Tibial nerve (tissue), 4 donors: ENCODE measurements around the gene AFAP1. TPM values are rescaled to one million over a fixed set of nuclear protein-coding genes. Genes with fewer than 3 reads are reported as not detected.

Experiments
- DNase-seq, 2 donors: peaks; one replicate each; pipeline ENCODE4 v3.0.0-alpha.2; 2019; ENCODE audit warnings: low spot score in 2 of 2
- H3K27ac ChIP-seq, 4 donors: fragments of 200-600 bp; sonication (generic) in 3 of 4; one replicate each; pipeline ENCODE4 v1.5.1; 2017 to 2019; ENCODE audit warnings: mild to moderate bottlenecking in 1 of 4
- H3K27me3 ChIP-seq, 2 donors: fragments of 200-600 bp; sonication (generic) in 1 of 2; one replicate each; pipeline versions ENCODE4 v1.5.1 to v1.6.0; 2017 to 2019
- H3K36me3 ChIP-seq, 3 donors: fragments of 200-600 bp; sonication (generic); one replicate each; pipeline ENCODE4 v1.5.1; 2018 to 2019
- H3K4me1 ChIP-seq, 4 donors: fragments of 200-600 bp; sonication (generic) in 3 of 4; one replicate each; pipeline ENCODE4 v1.5.1; 2017 to 2019
- H3K4me3 ChIP-seq, 4 donors: fragments of 200-600 bp; sonication (generic) in 3 of 4; one replicate each; pipeline ENCODE4 v1.5.1; 2017 to 2019; ENCODE audit warnings: mild to moderate bottlenecking in 1 of 4, moderate library complexity in 1 of 4
- H3K9me3 ChIP-seq, 4 donors: fragments of 200-600 bp; sonication (generic) in 3 of 4; one replicate each; pipeline ENCODE4 v1.5.1; 2017 to 2019
- CTCF ChIP-seq, 5 experiments: fragments of 200-600 bp in 3 of 5; fragments of 450-650 bp in 2 of 5; sonication (generic) in 3 of 5; IDR thresholded peaks; one replicate each; pipeline ENCODE4 v1.5.1; 2016 to 2019; ENCODE audit warnings: antibody characterized with exemption in 5 of 5, mild to moderate bottlenecking in 3 of 5, moderate library complexity in 2 of 5
- EP300 ChIP-seq, 2 donors: sonication (generic); formaldehyde crosslinking; IDR thresholded peaks; one replicate each; pipeline ENCODE4 v1.6.1; 2017; ENCODE audit warnings: antibody characterized with exemption in 2 of 2, mild to moderate bottlenecking in 1 of 2
- POLR2A ChIP-seq, 2 donors: fragments of 450-650 bp; IDR thresholded peaks; one replicate each; pipeline ENCODE4 v1.6.1; 2017; ENCODE audit warnings: antibody characterized with exemption in 2 of 2, mild to moderate bottlenecking in 2 of 2, moderate library complexity in 2 of 2
- WGBS, 2 donors: methylation state at CpG; one replicate each; pipeline ENCODE4 v1.1.5; 2018; 5-methylcytosine and 5-hydroxymethylcytosine counted together
- total RNA-seq, 4 donors: library from RNA; depleted of rRNA; stranded (reverse); fragments of >200 nt; gene quantifications; one replicate each; pipeline ENCODE4 v1.1.0, GENCODE V29; 2016

Gene AFAP1
- total RNA-seq, 4 donors from 2014 or later: 23.2 to 34.9 (median 32.1) TPM

- DNase-seq: no peak
- Histone ChIP-seq H3K4me3 (no peak overlapping the region), H3K36me3 (peaks cover 0 to 35% (median 0%) of the 10 kb centered on the region in 3 donors), H3K27me3 (no peaks in the 10 kb centered on the region), H3K9me3 (no peaks in the 10 kb centered on the region), H3K27ac (peak overlapping the region in 1 of 4 donors; percentile 18), H3K4me1 (peaks cover 0 to 32% (median 10%) of the 10 kb centered on the region in 4 donors)
- no peak for TF ChIP-seq POLR2A (IDR thresholded peaks at IDR 0.05)
- no peak for TF ChIP-seq EP300 (IDR thresholded peaks at IDR 0.05)
- TF ChIP-seq CTCF (IDR thresholded peaks at IDR 0.05): no peak
- 83 to 86% methylated on average over 11 of the region's 11 CpGs for WGBS, 2 donors
These were observed 154.6 kb downstream of the AFAP1 start for GRCh38 chr4:7785017-7785416.

GRCh38 chr4:7784131-7784870, 155.4 kb downstream of the AFAP1 start:
- Histone ChIP-seq H3K27ac (peak overlapping the region in 1 of 4 donors; percentile 18), H3K4me3 (no peak overlapping the region), H3K36me3 (peaks cover 0 to 35% (median 0%) of the 10 kb centered on the region in 3 donors), H3K9me3 (no peaks in the 10 kb centered on the region), H3K4me1 (peaks cover 0 to 39% (median 10%) of the 10 kb centered on the region in 4 donors), H3K27me3 (no peaks in the 10 kb centered on the region)
- DNase-seq: no peak
- TF ChIP-seq CTCF (IDR thresholded peaks at IDR 0.05): no peak
- no peak for TF ChIP-seq EP300 (IDR thresholded peaks at IDR 0.05)
- TF ChIP-seq POLR2A (IDR thresholded peaks at IDR 0.05): no peak
- WGBS, 2 donors: 81 to 83% methylated on average over 14 of the region's 14 CpGs

GRCh38 chr4:7783541-7783940, 156.1 kb downstream of the AFAP1 start:
- H3K4me3 ChIP-seq: no peak overlapping the region
- peaks cover 0 to 40% (median 12%) of the 10 kb centered on the region in 4 donors for H3K4me1 ChIP-seq
- no peaks in the 10 kb centered on the region for H3K9me3 ChIP-seq
- 76 to 80% methylated on average over 8 of the region's 8 CpGs for WGBS, 2 donors
- no peaks in the 10 kb centered on the region for H3K27me3 ChIP-seq
- H3K36me3 ChIP-seq: peaks cover 0 to 36% (median 0%) of the 10 kb centered on the region in 3 donors
- TF ChIP-seq EP300 (IDR thresholded peaks at IDR 0.05) (no peak), CTCF (IDR thresholded peaks at IDR 0.05) (no peak), POLR2A (IDR thresholded peaks at IDR 0.05) (no peak)
- no peak for DNase-seq
- peak overlapping the region in 2 of 4 donors; percentile 18 to 67 for H3K27ac ChIP-seq

- TF ChIP-seq CTCF (IDR thresholded peaks at IDR 0.05): no peak
- no peak for TF ChIP-seq POLR2A (IDR thresholded peaks at IDR 0.05)
- no peak for TF ChIP-seq EP300 (IDR thresholded peaks at IDR 0.05)
- Histone ChIP-seq H3K27me3 (no peaks in the 10 kb centered on the region), H3K36me3 (peaks cover 0 to 42% (median 0%) of the 10 kb centered on the region in 3 donors), H3K27ac (peak overlapping the region in 2 of 4 donors; percentile 67 to 80), H3K9me3 (no peaks in the 10 kb centered on the region), H3K4me1 (peaks cover 0 to 46% (median 14%) of the 10 kb centered on the region in 4 donors), H3K4me3 (no peak overlapping the region)
- DNase-seq: no peak
- 46 to 53% methylated on average over 8 of the region's 8 CpGs for WGBS, 2 donors
These were observed 156.9 kb downstream of the AFAP1 start for GRCh38 chr4:7782783-7783182.

- Histone ChIP-seq H3K27me3 (no peaks in the 10 kb centered on the region), H3K4me3 (no peak overlapping the region), H3K4me1 (peaks cover 0 to 46% (median 14%) of the 10 kb centered on the region in 4 donors), H3K9me3 (no peaks in the 10 kb centered on the region), H3K27ac (peak overlapping the region in 2 of 4 donors; percentile 67 to 80), H3K36me3 (peaks cover 0 to 47% (median 0%) of the 10 kb centered on the region in 3 donors)
- DNase-seq: no peak
- TF ChIP-seq CTCF (IDR thresholded peaks at IDR 0.05) (no peak), POLR2A (IDR thresholded peaks at IDR 0.05) (no peak), EP300 (IDR thresholded peaks at IDR 0.05) (no peak)
- WGBS, 2 donors: 68 to 72% methylated on average over 17 of the region's 17 CpGs
These were observed 157.7 kb downstream of the AFAP1 start for GRCh38 chr4:7781993-7782392.
